ENCODE data around the gene GRK5.
"Not testable (repeated sequence)": the region's sequence is repeated elsewhere in the genome, so short reads cannot be mapped to it uniquely, and the experiment has no call there.

The GRK5 gene

DNA sequence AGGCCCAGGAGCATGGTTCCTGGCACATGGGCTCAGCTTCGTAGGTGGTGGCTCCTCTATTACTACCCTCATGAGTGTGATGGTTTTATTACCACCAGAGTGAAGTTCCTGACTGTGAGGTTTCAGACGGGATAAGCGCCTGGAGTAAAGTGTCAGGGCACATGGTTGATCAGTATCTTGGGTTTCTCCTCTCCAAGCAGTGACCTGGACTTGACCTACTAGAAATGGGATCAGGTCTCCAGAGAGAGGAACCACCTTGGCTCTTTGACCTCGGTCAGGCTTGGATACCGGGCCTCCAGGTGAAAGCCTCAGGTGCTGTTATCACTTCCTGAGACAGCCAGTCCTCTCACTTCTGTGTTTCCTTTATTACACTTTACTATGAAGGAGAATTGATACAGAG is 67.7 kb downstream of the GRK5 start:
- no peak overlapping the region for H3K4me3 ChIP-seq (ENCODE audit: low read depth, low read length)
- TF ChIP-seq, protein P1, sequence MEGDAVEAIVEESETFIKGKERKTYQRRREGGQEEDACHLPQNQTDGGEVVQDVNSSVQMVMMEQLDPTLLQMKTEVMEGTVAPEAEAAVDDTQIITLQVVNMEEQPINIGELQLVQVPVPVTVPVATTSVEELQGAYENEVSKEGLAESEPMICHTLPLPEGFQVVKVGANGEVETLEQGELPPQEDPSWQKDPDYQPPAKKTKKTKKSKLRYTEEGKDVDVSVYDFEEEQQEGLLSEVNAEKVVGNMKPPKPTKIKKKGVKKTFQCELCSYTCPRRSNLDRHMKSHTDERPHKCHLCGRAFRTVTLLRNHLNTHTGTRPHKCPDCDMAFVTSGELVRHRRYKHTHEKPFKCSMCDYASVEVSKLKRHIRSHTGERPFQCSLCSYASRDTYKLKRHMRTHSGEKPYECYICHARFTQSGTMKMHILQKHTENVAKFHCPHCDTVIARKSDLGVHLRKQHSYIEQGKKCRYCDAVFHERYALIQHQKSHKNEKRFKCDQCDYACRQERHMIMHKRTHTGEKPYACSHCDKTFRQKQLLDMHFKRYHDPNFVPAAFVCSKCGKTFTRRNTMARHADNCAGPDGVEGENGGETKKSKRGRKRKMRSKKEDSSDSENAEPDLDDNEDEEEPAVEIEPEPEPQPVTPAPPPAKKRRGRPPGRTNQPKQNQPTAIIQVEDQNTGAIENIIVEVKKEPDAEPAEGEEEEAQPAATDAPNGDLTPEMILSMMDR (IDR thresholded peaks at IDR 0.05; ENCODE audit: low read depth, low read length): no peak

DNA sequence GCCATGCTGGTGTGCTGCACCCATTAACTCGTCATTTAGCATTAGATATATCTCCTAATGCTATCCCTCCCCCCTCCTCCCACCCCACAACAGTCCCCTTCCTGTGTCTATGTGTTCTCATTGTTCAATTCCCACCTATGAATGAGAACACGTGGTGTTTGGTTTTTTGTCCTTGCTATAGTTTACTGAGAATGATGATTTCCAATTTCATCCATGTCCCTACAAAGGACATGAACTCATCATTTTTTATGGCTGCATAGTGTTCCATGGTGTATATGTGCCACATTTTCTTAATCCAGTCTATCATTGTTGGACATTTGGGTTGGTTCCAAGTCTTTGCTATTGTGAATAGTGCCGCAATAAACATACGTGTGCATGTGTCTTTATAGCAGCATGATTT is 68.8 kb downstream of the GRK5 start:
- H3K4me3 ChIP-seq (ENCODE audit: low read depth, low read length): not testable (repeated sequence)

DNA sequence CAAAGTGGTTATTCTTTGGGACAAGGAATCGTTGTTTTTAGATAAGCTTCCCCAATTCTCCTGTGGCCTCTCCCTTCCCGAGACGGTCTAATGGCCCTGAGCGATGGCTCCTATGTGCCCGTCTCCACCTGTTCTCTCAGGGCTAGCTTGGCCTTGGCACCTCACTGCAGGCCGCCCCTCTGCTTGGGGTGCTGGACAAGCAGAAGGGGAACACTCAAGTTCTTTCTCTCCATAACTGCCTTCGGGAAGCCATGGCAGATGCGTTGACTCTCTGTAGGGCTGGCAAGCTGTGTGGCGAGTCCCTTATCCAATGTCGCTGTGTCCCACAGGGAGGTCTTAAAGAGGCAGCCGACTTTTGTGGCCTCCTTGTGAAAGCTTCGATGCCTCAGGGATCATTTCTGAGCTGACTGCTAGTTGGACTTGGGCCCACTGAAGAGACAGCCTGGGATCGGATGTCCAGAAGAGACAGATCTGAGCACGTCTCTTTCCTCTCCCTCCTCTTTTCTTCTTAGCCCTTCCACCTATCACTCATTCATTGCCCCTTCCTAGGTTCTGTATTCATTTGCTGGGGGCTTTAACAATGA is 70.8 kb downstream of the GRK5 start:
- no peak overlapping the region for H3K4me3 ChIP-seq (ENCODE audit: low read depth, low read length)
- TF ChIP-seq, protein P1 (IDR thresholded peaks at IDR 0.05; ENCODE audit: low read depth, low read length): no peak

DNA sequence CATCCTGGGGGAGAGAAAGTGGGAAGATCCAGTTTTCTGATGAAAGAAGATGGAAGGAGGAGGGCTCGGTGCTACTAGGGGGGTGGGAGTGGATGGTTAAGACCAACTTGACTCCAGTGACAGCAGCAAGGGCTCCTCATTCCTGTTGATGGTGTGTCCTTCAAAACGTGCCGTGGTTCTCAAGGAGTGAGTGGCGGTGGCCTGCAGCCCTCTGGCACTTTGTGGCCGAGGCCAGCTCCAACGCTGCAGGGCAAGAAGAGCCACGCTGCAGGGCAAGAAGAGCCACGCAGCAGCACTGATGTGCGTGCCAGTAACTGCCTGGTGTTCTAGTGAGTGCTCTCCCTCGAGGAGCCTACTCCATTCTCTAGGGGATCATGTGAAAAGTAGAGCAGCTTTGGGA is 72.1 kb downstream of the GRK5 start:
- no peak overlapping the region for H3K4me3 ChIP-seq (ENCODE audit: low read depth, low read length)
- TF ChIP-seq, protein P1 (IDR thresholded peaks at IDR 0.05; ENCODE audit: low read depth, low read length): no peak

DNA sequence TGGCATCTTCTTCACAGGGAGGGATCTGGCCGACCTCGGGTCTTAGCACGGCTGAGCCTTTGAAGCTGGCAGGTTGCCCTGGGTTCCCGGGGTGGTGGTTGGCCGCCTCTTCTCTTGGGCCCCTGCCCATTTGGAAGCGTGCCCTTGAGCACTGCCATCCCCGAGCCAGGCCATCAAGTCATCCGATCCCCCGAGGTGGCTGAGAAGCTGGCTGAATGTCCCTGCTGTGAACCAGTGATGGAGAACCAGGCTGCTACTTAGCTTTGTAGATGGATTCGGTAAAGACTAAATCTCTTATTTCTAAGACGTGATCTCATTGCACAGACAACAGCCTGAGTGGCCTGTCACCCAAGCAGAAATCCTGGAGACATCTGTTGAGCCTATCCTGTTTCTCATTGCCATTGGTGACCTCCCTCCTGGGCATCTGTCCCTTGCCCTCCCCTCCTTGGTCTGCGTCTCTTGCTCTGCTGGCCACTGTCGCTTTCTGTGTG is 74.3 kb downstream of the GRK5 start:
- TF ChIP-seq, protein P1 (IDR thresholded peaks at IDR 0.05; ENCODE audit: low read depth, low read length): no peak
- no peak overlapping the region for H3K4me3 ChIP-seq (ENCODE audit: low read depth, low read length)

DNA sequence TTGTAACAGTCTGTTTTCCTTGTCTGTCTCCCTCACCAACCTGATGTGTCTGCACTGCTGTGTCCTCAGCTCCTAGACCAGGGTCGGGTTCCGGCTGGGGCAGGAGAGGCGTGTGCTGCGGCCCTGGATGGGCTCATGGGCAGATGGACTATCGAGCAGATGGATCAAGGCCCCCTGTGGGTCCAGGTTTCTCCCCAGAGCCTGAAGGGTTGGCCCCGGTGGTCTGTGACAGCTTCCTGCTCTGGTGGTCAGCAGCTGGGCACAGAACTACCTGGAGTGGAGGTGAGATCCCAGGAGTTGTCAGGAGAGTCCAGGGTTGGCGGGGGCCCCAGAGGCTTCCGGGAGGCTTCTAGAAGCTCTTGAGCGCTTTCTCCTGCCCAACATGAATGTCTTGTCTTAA is 75.1 kb downstream of the GRK5 start:
- TF ChIP-seq, protein P1 (IDR thresholded peaks at IDR 0.05; ENCODE audit: low read depth, low read length): no peak

DNA sequence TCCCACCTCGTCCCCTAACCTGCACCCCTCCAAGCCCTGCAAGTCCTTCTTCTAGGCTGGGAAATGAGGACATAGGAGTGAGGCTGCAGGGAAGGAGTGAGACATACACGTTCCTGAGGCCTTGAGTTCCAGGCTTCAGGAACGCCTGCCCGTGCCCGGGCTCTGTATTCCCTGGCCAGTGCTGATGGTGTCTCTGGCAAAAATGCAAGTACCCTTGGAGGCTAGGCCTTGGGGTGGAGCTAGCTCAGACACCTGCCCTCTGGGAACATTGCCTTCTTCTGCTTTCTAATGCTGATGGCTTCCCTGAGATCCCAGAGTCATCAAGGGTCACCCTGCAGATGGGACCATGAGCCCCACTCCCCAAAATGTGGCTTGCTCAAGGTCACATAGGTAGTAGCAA is 76.0 kb downstream of the GRK5 start:
- H3K4me3 ChIP-seq (ENCODE audit: low read depth, low read length): no peak overlapping the region
- TF ChIP-seq, protein P1 (IDR thresholded peaks at IDR 0.05; ENCODE audit: low read depth, low read length): no peak

More for the DNA sequence above, 75.1 kb downstream of the GRK5 start:
- no peak overlapping the region for H3K4me3 ChIP-seq (ENCODE audit: low read depth, low read length)

DNA sequence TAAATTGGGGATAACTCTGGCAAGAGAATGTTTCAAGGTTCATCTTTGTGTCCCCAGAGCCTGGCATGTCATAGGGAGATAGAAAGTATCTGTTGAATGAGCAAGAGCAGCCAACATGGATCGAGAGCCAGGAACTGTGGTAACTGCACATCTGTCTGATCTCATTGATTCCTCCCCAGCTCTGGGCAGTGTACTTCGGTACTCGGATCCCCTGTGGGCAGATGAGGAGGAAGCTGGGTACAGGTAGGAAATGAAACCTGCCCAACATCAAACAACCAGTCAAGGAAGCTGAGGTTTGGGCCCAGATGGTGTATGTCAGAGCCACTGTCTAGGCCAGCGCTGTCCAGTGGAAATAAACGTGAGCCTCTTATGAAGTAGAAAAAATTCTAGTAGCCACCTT is 76.4 kb downstream of the GRK5 start:
- TF ChIP-seq, protein P1 (IDR thresholded peaks at IDR 0.05; ENCODE audit: low read depth, low read length): no peak
- H3K4me3 ChIP-seq (ENCODE audit: low read depth, low read length): no peak overlapping the region

Data from WI38 (cell line).